GM18508 (cell line): Measurements from ENCODE around the gene SLC27A5.
"Not testable (repeated sequence)": the region's sequence is repeated elsewhere in the genome, so short reads cannot be mapped to it uniquely, and the experiment has no call there.

Experiments
- ATAC-seq: cut with Tn5 transposase; IDR thresholded peaks from one replicate; pipeline ENCODE4 v1.9.1; 2021; ENCODE audit warnings: moderate number of reproducible peaks; ENCODE audit not compliant: insufficient read depth, unreplicated experiment

SLC27A5 gene

GRCh38 chr19:58474997-58475713 is 36.6 kb downstream of the SLC27A5 start:
- peak; percentile 4 for ATAC-seq

GRCh38 chr19:58474291-58474996 is 37.3 kb downstream of the SLC27A5 start:
- no peak for ATAC-seq

GRCh38 chr19:58473775-58474174 is 38.0 kb downstream of the SLC27A5 start:
- no peak for ATAC-seq

GRCh38 chr19:58471736-58472135 is 40.1 kb downstream of the SLC27A5 start:
- no peak for ATAC-seq

GRCh38 chr19:58470837-58471543 is 40.8 kb downstream of the SLC27A5 start:
- not testable (repeated sequence) for ATAC-seq

GRCh38 chr19:58469241-58470013 is 42.4 kb downstream of the SLC27A5 start:
- ATAC-seq = no peak

- no peak for ATAC-seq
These were observed 43.5 kb downstream of the SLC27A5 start for GRCh38 chr19:58468216-58468839.

GRCh38 chr19:58466760-58467589 is 44.8 kb downstream of the SLC27A5 start, which contains the start of gene ZNF324:
Gene ZNF324 (plus strand): TSS chr19:58467080. CDS start chr19:58469186, 2,106 bp downstream.
- peak; percentile 78 for ATAC-seq

GRCh38 chr19:58466089-58466759 is 45.6 kb downstream of the SLC27A5 start:
- ATAC-seq = no peak

- ATAC-seq = no peak
These were observed 51.8 kb downstream of the SLC27A5 start for GRCh38 chr19:58460039-58460438.

- no peak for ATAC-seq
These were observed 55.7 kb downstream of the SLC27A5 start for GRCh38 chr19:58456111-58456510.

GRCh38 chr19:58455306-58455705 is 56.5 kb downstream of the SLC27A5 start:
- ATAC-seq = no peak

- ATAC-seq = no peak
These were observed 58.0 kb downstream of the SLC27A5 start for GRCh38 chr19:58453743-58454142.

GRCh38 chr19:58451358-58452101 is 60.3 kb downstream of the SLC27A5 start, which contains the start of gene ZNF324B:
Gene ZNF324B (plus strand): TSS chr19:58451622. CDS start chr19:58453702, 2,080 bp downstream.
- ATAC-seq = peak; percentile 77

GRCh38 chr19:58450856-58451357 is 60.9 kb downstream of the SLC27A5 start:
- no peak for ATAC-seq

GRCh38 chr19:58449980-58450379 is 61.8 kb downstream of the SLC27A5 start:
- ATAC-seq = not testable (repeated sequence)

- not testable (repeated sequence) for ATAC-seq
These were observed 62.9 kb downstream of the SLC27A5 start for GRCh38 chr19:58448860-58449259.
